ENCODE data around the gene PIP5K1B. TPM values are rescaled to one million over a fixed set of nuclear protein-coding genes. Genes with fewer than 3 reads are reported as not detected.

The PIP5K1B gene
- total RNA-seq, 1 donor from 2014 or later, result not detected

- no peak for DNase-seq (ENCODE audit: low read depth)
- TF ChIP-seq, protein P1, sequence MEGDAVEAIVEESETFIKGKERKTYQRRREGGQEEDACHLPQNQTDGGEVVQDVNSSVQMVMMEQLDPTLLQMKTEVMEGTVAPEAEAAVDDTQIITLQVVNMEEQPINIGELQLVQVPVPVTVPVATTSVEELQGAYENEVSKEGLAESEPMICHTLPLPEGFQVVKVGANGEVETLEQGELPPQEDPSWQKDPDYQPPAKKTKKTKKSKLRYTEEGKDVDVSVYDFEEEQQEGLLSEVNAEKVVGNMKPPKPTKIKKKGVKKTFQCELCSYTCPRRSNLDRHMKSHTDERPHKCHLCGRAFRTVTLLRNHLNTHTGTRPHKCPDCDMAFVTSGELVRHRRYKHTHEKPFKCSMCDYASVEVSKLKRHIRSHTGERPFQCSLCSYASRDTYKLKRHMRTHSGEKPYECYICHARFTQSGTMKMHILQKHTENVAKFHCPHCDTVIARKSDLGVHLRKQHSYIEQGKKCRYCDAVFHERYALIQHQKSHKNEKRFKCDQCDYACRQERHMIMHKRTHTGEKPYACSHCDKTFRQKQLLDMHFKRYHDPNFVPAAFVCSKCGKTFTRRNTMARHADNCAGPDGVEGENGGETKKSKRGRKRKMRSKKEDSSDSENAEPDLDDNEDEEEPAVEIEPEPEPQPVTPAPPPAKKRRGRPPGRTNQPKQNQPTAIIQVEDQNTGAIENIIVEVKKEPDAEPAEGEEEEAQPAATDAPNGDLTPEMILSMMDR (conservative IDR thresholded peaks at IDR 0.05; ENCODE audit: low read depth, low read length), result no peak
- H3K4me3 ChIP-seq (ENCODE audit: low read depth, low read length), result no peak overlapping the region
Observed at GRCh38 chr9:68925175-68925574, 220.1 kb downstream of the PIP5K1B start.

DNA sequence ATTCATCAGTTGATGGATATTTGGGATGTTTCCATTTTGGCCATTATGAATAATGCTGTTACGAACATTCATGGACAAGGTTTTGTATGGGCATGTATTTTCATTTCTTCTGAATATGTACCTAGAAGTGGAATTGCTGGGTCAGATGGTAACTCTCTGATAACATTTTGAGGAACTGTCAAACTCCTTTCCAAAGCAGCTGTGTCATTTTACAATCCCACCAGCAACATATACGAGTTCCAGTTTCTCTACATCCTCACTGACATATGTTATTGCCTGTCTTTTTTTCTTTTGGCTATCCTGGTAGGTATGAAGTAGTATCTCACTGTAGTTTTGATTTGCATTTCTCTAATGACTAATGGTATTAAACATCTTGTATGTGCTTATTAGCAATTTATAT, 222.1 kb downstream of the PIP5K1B start:
- no peak overlapping the region for H3K4me3 ChIP-seq (ENCODE audit: low read depth, low read length)
- TF ChIP-seq, protein P1 (conservative IDR thresholded peaks at IDR 0.05; ENCODE audit: low read depth, low read length), result no peak
- no peak for DNase-seq (ENCODE audit: low read depth)

DNA sequence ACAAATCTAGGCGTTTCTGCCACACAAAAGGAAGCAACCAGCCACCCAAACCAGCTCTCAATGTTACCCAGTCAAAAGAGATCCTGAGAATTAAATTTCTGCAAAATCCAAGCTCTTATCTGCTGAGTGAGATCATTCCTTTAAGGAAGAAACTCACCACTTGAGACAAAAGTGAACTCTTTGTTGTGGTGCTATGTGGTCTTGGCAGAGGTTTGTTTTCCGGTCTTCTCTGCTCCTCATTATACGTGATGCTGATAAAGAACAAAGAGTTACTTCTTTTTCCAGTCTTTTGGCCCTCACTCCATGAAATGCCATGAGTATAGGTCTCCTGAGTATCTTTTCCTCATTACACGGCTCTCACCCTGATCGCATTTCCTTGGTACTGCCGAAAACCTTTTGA, 226.8 kb downstream of the PIP5K1B start:
- H3K4me3 ChIP-seq (ENCODE audit: low read depth, low read length), result no peak overlapping the region
- DNase-seq (ENCODE audit: low read depth), result no peak
- TF ChIP-seq, protein P1 (conservative IDR thresholded peaks at IDR 0.05; ENCODE audit: low read depth, low read length), result no peak

DNA sequence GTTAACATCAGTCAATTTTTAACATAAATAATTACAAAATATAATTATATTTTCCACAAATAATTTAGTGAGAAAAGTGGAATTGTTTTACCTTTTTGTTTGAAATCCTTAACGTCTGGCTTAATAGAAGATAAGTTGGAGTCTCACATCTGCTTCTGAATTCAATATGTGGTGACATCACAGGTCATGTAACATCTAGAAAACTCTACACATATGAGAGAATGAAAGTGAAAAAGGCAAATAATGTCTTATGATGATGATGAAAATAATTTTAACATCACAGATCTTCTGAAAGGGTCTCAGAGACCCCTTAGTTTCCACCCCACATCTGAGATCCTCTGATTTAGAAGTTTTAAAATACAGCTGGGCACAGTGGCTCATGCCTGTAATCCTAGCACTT, 227.4 kb downstream of the PIP5K1B start:
- no peak overlapping the region for H3K4me3 ChIP-seq (ENCODE audit: low read depth, low read length)
- no peak for DNase-seq (ENCODE audit: low read depth)
- TF ChIP-seq, protein P1 (conservative IDR thresholded peaks at IDR 0.05; ENCODE audit: low read depth, low read length), result no peak

DNA sequence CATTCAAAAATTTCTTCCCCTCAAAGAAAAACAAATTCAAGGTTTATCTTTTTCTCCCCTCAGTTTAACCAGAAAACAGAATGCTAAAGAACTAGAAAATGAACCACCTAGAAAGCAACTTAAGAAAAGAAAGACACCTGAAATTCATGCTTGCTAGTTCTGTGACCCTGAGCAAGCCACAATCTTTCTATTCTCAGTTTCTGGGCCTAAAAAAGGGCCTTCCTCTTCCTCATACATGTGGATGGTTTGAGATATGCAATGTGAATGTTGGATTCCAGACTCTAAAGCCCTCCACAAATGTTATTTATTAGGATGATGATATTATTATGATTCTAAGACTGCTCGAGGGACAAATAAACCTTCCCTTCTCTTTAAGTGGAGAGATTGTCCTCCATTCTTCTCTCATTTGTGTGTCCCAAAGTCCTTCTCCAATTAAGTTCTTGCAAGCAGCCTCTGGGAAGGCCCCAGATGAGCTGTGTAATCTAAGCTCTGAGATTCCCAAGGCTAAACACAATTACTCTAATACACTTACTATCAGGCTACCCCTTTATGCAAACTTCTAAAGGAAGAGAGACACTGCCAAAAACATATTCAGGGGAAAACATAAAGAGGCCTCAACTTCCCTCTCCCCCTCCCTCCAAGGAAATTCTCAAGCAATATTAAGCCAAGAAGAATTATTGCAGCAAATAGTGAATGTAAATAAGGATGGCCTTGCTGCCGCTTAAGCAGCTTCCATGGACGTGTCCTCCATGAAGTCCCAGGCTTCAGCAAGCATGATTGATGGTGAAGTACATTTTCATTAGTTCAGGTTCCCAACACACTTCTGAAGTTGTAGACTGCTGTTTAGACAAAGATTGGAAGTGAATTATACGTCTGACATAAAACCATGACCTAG, 228.6 kb downstream of the PIP5K1B start:
- TF ChIP-seq, protein P1 (conservative IDR thresholded peaks at IDR 0.05; ENCODE audit: low read depth, low read length), result no peak
- DNase-seq (ENCODE audit: low read depth), result no peak

DNA sequence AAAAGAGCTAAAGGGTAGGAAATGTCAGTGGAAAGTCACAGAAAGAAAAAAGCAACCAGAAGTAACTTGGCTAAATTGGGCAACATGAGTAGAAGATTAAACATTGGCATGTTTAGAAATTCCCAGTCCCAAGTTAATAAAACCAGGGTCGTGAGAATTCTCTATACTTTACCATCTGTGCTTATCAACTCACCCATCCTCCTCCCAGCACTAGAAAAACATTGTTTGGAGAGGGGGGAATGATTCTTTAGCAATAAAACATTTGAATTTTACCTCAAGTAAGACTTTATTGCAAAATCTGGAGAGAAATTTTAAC, 229.2 kb downstream of the PIP5K1B start:
- TF ChIP-seq, protein P1 (conservative IDR thresholded peaks at IDR 0.05; ENCODE audit: low read depth, low read length), result no peak
- H3K4me3 ChIP-seq (ENCODE audit: low read depth, low read length), result no peak overlapping the region
- DNase-seq (ENCODE audit: low read depth), result no peak

More for the DNA sequence above, 228.6 kb downstream of the PIP5K1B start:
- no peak overlapping the region for H3K4me3 ChIP-seq (ENCODE audit: low read depth, low read length)

DNA sequence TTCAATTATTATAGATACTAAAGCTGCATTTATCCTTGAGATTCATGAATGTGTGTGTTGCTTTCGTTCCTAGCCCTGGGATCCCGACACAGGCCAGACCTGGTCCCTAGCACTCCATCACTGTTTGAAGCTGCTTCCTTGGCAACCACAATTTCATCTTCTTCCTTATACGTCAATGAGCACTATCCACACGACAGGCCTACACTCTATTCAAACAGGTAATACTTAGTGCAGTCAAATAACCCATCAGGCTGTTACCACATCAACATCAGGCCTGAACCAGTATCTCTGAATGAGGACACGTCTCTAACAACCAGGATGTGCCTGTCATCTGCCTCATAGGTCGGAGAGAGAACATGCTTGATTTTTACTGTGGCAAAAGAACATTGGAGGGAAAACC, 235.5 kb downstream of the PIP5K1B start:
- H3K4me3 ChIP-seq (ENCODE audit: low read depth, low read length), result no peak overlapping the region

More for the DNA sequence above, 235.5 kb downstream of the PIP5K1B start:
- no peak for DNase-seq (ENCODE audit: low read depth)
- TF ChIP-seq, protein P1 (conservative IDR thresholded peaks at IDR 0.05; ENCODE audit: low read depth, low read length), result no peak

All from epithelial cell of proximal tubule (primary cell).